ENCODE data around the gene P4HTM.

The P4HTM gene

GRCh38 chr3:49023775-49024174 is 33.7 kb downstream of the P4HTM start:
- no peak for DNase-seq (ENCODE audit: low read depth)

DNA sequence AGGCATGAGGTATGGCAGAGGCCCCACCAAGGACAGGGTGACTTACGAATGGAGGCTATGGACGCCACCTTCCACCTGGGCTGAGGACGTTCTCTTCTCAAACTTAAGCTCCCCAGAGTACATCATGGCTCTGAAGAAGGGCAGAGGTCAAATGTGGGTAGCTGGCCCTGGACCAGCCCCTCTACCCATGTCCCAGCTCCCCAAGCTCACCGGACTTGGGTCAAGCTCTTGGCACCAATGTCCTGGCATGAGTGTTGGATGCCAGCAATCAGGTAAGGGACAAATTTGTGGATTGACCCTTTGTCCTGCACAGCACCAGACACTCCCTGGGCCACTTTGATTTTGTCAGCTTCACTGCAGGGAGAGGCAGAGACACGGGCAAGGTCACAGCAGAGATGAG is 34.4 kb downstream of the P4HTM start:
- no peak for DNase-seq (ENCODE audit: low read depth)

DNA sequence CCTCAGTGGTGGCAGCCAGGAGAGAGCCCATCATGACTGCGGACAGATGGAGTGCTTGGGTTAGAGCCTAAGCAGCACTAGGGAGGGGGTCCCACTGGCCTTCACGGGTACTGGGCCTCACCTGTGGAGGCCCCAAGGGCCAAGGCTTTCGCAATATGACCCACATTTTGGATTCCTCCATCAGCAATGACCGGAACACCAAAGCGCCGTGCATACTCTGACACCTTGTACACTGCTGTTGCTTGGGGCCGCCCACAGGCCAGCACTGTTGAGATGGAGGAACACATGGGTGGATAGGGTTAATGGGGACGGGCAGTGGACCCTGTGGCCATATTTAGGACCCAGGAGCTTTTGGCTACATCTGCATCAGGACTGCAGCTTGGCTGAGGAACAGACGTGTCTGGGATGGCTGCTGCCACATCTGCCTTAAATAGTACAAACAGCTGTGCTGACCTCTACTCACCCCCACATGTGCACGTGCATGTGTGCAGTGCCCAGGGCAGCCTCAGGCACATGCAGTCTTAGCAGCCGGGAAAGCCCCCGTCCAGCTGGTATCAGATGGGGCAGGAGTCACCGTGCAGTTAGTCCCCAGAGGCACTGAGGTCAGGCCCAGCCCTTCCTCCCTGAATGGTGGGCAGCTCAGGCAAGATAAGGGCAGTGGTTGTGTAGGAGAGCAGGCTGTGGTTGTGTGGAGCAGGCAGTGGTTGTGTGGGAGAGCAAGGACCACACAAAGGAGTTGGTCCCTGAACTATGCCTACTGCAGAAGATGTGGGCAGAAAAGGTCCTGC is 35.2 kb downstream of the P4HTM start:
- DNase-seq (ENCODE audit: low read depth) = no peak

- no peak for DNase-seq (ENCODE audit: low read depth)
These were observed 35.9 kb downstream of the P4HTM start for GRCh38 chr3:49025793-49026520.

DNA sequence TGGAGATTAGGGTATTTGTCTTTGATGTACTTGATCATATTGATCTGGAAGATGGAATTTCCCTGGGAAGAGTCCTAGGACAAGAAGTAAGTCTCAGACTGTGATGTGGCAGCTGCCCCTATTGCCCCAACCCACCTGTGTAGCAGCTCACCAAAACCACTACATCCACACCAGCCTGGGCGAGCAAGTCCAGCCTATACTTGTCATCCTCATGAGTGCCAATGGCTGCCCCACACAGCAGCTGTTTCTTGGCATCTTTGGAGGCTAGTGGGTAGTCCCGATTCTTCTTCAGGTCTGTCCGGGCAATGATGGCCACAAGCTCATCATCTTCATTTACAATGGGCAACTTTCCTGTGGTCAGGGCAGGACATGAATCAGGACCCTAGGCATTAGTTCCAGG is 36.5 kb downstream of the P4HTM start:
- no peak for DNase-seq (ENCODE audit: low read depth)

- DNase-seq (ENCODE audit: low read depth) = no peak
These were observed 37.6 kb downstream of the P4HTM start for GRCh38 chr3:49027634-49028033.

- no peak for DNase-seq (ENCODE audit: low read depth)
These were observed 38.2 kb downstream of the P4HTM start for GRCh38 chr3:49028298-49028672.

DNA sequence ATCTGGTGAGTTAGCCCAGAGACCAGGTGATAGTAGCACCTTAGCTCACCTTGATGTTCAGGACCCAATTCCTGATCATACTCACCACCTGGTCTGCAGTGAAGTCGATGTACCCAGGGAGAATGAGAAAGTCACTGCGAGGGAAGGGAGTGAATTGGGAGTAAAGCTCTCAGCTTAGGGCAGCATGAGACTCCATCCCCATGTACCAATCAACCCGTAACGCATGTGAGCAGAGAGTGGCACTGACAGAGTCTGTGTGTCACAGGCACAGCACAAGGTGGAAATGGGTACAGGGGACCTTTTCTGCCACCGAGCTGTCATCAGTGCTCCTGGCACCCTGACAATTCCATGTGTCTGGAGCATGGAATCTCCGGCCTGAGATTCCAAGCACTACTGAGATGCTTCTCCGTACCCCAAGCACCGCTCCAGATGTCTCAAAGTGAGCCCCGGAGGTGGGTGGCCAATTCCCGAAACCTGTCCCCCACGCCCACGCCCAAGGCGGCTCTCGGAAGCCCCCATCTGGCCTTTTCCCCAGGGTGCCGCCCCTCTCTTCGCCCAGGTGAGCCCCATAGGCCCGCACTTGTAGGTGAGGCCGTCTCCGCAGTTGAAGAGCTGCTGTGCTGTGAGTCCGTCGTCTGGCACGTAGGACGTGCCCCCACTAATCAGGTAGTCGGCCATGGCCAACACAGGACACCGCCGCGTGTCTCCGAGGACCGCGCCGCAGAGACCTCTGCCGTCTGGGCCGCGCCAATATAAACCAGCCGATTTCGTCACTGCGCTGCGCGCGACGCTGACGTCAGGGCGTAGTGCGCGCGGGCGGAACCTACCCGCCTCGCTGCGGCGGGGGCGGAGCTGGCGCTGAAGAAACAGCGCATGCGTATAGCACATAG is 38.9 kb downstream of the P4HTM start, which contains the start of gene IMPDH2:
TSS of gene IMPDH2 (minus strand) at position 726 of the 890 bp plus-strand sequence. CDS start at position 678, 48 bp downstream.
- peak; percentile 73 for DNase-seq (ENCODE audit: low read depth)

- no peak for DNase-seq (ENCODE audit: low read depth)
These were observed 39.5 kb downstream of the P4HTM start for GRCh38 chr3:49029563-49029884.

- no peak for DNase-seq (ENCODE audit: low read depth)
These were observed 40.3 kb downstream of the P4HTM start for GRCh38 chr3:49030321-49030720.

DNA sequence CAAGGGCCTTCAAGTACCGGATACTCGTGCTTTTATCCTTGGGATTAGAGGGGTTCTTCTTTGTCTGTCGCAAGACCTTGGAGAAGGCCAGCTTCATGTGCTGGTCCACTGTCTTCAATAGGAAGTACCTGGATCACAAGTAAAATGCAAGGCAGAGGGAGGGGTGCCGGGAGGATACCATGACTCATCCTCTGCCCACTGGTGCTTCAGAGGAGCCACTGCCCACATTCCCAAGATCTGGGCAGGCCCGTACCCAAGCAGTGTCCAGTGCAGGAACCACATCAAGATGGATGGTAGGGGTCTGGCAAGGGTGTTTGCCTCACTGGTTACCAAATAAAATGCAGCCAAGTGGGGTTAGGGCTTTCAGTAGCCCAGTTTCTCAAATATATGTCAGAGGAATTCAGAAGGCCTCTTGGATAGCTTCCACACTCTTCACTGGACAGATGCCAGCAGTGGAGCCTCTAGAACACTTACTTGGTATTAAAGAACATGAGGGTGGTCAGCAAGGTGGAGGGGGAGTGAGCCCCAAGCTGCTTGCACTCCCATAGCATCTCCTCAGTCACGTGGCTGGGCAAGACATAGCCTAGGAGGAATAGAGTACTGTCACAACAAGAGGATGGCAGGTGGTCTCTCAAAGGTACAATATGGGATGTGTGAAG is 42.7 kb downstream of the P4HTM start:
- DNase-seq (ENCODE audit: low read depth) = no peak

- no peak for DNase-seq (ENCODE audit: low read depth)
These were observed 44.6 kb downstream of the P4HTM start for GRCh38 chr3:49034650-49035049.

DNA sequence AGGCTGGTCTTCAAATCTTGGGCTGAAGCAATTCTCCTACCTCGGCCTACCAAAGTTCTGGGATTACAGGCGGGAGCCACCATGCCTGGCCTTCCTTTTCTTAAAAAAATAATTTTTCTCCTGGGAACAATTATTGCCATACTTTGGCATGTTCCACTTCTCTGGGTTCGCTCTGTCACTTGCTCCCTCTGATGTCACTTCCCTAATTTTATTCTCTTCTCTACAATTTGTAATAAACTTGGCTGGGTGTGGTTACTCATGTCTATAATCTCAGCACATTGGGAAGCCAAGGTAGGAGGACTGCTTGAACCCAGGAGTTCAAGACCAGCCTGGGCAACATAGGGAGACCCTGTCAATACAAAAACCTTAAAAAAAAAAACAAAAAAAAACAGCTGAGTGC is 45.2 kb downstream of the P4HTM start:
- no peak for DNase-seq (ENCODE audit: low read depth)

DNA sequence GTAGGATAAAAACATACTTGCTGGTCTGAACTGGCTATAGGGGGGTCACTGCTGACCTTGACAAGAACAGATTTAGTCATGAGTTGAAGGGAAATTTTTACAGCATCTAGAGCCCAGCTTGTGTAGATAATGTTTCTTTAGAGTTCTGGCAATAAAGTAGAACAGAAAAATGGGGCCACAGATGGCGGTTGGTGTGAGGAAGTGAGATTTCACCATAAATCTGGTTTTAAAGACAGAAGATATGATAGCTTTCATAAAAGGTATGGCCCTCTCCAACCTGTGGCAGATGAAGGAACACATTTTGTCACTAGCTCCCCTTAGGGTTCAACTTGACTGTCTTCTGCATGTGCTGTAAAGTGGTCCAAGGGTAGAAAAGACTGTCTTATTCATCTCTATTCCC is 63.5 kb downstream of the P4HTM start:
- DNase-seq (ENCODE audit: low read depth) = no peak

- no peak for DNase-seq (ENCODE audit: low read depth)
These were observed 64.4 kb downstream of the P4HTM start for GRCh38 chr3:49054344-49054862.

All from HS-5 (cell line).